Stimulated activated CD4-positive, alpha-beta T cell treated with anti-CD3 and anti-CD28 coated beads, Interleukin-4, amount 100 ng/mL, for 4 hours (primary cell): Measurements from ENCODE around the gene RNASE7.

Experiments used
- DNase-seq, 2 experiments: peaks; one replicate each; pipeline ENCODE4 v3.0.0-alpha.2; 2020

RNASE7 gene

DNA sequence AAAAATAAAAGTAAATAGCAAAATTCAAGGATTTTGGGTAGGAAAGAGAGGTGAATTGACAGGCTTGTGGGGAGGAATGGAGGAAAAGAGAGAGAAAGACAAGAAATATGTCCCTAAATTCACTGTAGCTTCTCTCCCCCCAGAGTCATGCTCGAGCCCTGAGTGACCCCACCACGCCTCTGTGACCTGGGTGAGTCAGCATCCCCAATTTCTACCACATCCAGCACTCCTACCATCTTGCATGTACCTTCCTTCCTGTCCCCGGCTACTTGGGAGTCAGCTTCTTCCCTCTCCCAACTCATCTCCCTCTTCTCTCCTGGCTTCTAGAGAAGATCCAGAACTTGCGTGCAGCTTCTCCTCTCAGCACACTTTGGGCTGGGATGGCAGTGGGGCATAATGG is 46.5 kb downstream of the RNASE7 start:
- DNase-seq, result no peak

DNA sequence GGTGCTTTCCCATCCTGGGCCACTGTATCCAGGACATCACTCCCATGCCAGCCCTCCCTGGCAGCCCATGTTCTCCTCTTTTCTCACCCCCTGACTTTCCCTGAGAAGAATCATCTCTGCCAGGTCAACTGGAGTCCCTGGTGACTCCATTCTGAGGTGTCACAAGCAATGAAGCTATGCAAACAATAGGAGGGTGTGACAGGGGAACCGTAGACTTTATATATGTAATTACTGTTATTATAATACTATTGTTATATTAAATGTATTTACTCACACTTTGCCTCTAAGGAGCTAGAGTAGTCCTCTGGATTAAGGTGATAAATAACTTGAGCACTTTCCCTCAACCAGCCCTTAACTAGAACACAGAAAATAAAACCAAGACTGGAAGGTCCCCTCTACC is 47.1 kb downstream of the RNASE7 start:
- DNase-seq, result no peak

DNA sequence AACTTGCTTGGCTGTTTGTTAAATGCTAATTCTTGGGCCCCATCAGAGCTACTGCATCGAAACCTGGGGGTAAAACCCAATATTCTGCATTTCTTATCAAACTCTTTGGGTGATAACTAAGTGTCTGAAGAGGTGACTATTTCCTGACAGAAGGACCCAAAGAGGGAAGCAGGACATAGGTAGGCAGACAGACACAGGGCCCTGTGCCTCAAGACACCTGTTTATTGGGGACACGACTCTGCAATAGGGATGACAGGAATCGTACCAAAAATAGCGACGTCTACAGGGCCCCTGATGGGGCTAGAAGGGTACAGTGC is 47.7 kb downstream of the RNASE7 start:
- no peak for DNase-seq

DNA sequence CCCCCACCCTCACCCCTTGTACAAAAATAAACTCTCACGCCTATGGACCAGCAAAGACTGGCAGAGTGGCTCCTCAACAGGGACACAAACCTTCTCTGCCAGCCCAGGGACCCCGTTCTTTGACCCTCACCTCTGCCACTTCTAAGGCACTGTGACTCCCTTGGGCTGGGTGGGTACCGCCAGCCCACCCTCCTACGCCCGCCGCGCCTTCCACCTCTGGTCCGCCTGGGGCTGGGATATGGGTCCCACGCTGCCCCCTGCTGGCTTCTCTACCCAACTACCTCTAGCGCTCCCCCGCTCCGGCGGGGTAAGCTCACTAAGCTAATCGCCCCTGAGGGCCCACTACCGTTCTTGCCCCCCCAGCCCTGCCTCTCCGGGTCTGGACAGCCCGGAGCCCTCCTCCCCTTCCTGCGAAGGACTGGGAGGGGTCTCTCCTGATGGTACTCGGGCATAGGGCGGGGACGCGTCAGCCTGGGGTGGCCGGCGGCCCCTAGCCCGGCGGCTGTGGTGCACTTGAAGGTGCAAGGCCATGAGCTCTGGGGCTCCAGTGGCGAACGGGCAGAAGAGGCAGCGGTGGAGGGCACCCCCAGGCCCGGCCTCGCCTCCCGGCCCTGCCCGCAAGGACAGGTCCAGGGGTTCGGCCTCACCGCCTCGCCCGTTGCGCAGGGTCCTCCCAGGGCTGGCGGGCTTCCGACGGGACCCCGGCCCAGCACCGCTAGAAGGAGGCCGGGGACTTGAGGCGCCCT is 48.2 kb downstream of the RNASE7 start:
- no peak for DNase-seq

DNA sequence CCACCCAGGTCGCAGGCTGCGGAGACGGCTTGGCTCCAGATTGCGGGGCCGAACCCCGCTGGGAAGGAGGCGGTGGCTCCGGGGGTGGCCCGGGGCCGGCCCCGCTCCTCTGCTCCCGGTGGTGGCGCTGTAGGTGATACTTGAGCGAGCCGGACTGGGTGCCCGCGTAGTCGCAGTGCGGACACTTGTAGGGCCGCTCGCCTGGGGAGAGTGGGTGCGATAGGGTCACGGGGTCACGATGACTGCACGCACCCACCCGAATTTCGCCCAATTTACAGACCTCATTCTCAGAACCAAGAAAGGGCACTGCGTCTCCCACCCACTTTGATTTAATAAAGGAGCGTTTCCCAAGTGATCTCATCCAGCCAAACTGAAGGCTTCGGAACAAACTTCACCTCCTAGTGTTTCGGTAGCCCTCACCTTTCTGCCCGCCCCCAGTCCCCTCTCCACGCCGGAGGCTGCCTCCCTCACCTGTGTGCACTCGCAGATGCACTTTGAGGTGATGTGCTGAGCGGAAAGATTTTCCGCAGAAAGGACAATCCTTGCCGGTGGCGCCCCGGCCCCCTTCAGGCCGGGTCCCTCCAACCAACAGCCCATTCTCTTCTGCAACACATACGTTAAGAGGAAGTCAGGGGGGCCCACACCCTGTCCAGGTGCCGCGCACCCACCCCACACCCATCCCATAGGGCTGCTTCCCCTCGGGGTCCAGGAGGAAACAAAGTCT is 48.9 kb downstream of the RNASE7 start:
- no peak for DNase-seq

DNA sequence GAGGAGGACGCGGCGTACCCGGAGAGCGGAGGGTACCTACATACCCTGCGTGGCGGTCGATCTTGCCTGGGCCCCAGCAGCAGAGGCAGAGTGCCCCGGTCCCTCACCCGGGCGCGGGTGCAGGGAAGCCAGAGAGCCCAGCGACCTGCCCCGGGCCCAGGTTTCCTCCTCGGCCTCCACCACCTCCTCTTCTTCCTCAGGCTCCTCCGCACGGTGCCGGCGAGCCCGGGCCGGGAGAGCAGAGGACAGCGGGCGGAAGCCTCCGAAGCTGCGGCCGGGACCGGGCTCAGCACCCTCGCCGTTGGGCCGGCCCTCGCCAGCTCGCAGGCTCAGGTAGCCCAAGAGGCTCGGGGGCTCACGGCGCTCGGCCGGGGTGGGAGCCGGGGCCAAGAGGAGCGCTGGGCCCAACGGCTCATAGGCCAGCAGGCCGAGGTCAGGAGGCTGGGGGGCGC is 49.7 kb downstream of the RNASE7 start:
- no peak for DNase-seq

DNA sequence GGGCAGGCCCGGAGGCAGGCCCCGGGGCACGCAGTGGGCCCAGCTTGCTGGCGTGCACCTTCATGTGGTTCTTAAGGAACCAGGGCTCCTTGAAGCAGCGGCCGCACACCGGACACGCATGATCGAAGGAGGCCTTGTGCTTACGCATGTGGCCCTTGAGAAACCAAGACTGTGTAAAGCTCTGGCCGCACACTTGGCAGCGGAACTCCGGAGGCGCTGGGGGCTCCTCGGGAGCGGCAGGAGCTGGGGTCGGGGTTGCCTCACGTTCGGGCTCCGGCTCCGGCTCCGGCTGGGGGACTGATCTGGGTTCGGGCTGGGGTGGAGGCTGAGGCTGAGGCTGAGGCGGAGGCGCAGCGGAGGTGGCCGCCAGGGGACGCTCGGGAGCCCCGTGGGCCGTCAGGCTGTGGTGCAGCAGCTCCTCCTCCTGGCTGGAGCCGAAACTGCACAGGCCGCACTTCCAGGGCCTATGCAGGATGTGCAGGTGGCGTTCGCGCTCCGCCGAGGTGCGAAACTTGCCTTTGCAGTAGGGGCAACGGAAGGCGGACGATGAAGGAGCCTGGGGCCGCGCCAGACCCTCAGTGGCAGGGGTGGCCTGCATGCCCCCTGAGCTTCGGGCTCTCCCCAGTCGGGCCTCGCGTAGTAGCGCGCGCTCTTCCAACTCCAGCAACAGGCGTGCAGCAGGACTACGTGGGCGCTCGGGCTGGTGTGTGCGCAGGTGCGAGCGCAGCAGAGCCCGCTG is 50.3 kb downstream of the RNASE7 start:
- peak; percentile 82 to 95 for DNase-seq

DNA sequence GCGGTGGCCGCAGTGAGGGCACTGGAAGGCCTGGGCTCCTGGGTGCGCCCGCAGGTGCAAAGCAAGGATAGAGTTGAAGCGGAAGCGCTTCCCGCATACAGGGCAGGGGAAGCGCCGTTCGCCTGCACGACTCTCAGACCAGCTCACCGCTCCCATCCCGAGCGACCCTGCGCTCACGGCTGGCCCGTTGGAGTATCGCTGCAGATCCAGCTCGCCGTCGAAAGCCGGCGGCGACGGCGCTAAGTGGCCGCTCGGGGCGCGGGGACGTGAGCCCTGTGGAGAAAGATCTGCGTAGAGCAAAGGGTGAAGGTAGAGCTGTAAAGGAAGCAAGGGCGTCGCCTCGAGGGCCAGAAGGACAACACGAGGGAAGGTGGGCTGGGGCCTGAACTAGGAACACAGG is 50.9 kb downstream of the RNASE7 start:
- no peak for DNase-seq
